K562 (cell line): ENCODE results near the gene ERBB4. TPM values are rescaled to one million over a fixed set of nuclear protein-coding genes. Genes with fewer than 3 reads are reported as not detected.

Source experiments
- ATAC-seq: fragments of 200-7000 bp; cut with Tn5 transposase; 3 replicates; pipeline ENCODE4 v1.9.1; 2020; ENCODE audit warnings: moderate library complexity
- BruUV-seq: library from RNA; stranded (reverse); fragments of 400-500 nt; replicated peaks from 2 replicates; lab custom pipeline; 2021; lab: Mats Ljungman, UMichigan
- CTCF ChIA-PET: fragments of 300-600 bp; formaldehyde crosslinking; extraction: SDS; loops from one replicate; lab custom pipeline; 2021; ENCODE audit warnings: low intra/inter-chr PET ratio; lab: Yijun Ruan, JAX
- POLR2A ChIA-PET: fragments of 300-600, 350-650 bp; sonication (Branson Sonifier 250); formaldehyde crosslinking; extraction: SDS; loops from one replicate; lab custom pipeline; 2021; ENCODE audit warnings: antibody characterized with exemption, inconsistent platforms; lab: Yijun Ruan, JAX
- DNase-seq, 4 experiments: peaks; one replicate each; pipeline versions ENCODE4 v3.0.0 to v3.0.0-alpha.2; 2011 to 2018; ENCODE audit warnings: low spot score in 3 of 4, mixed read lengths in 3 of 4; ENCODE audit errors: extremely low read depth in 1 of 4
- FAIRE-seq: peaks from 2 replicates; lab custom pipeline; 2011; peaks lifted over from hg19 to GRCh38; lab: Jason Lieb, UNC
- H2AFZ ChIP-seq: 2 replicates; pipeline ENCODE4 v1.6.0; 2011; ENCODE audit warnings: low read depth, low read length, control low read depth, inconsistent platforms
- H3K27ac ChIP-seq: fragments of 200-600 bp; 3 replicates; pipeline ENCODE4 v1.8.0; 2011; ENCODE audit warnings: low read depth, mild to moderate bottlenecking, control low read depth, inconsistent platforms, low read length, moderate library complexity, mixed read lengths; ENCODE audit errors: extremely low read depth
- H3K27me3 ChIP-seq, 2 experiments: fragments of 300-600 bp in 1 of 2; 2 replicates in 1 of 2; 3 replicates in 1 of 2; pipeline versions ENCODE4 v1.6.0 to v1.8.0; 2011; ENCODE audit warnings: inconsistent platforms in 2 of 2, low read length in 2 of 2, mild to moderate bottlenecking in 1 of 2, mixed read lengths in 1 of 2, moderate library complexity in 1 of 2; ENCODE audit not compliant: control insufficient read depth in 2 of 2, insufficient read depth in 2 of 2
- H3K36me3 ChIP-seq: fragments of 300-600 bp; 3 replicates; pipeline ENCODE4 v1.8.0; 2011; ENCODE audit warnings: mild to moderate bottlenecking, low read length, inconsistent platforms; ENCODE audit not compliant: control insufficient read depth, insufficient read depth
- H3K4me1 ChIP-seq, 2 experiments: fragments of 200-600 bp in 1 of 2; replicated peaks in 1 of 2; 2 replicates in 1 of 2; 3 replicates in 1 of 2; pipeline versions ENCODE4 v1.5.1 to v1.8.0; 2011; ENCODE audit warnings: inconsistent platforms in 2 of 2, low read length in 2 of 2, mild to moderate bottlenecking in 1 of 2, mixed read lengths in 1 of 2, moderate library complexity in 1 of 2; ENCODE audit not compliant: control insufficient read depth in 2 of 2, insufficient read depth in 2 of 2
- H3K4me2 ChIP-seq: 2 replicates; pipeline ENCODE4 v1.6.1; 2011; ENCODE audit warnings: low read length, control low read depth, inconsistent platforms, mixed read lengths; ENCODE audit not compliant: insufficient read depth
- H3K4me3 ChIP-seq: fragments of 200-600 bp; sonication (generic), shearing (Covaris generic); 2 replicates; pipeline ENCODE4 v1.5.1; 2016; ENCODE audit warnings: control low read depth, inconsistent platforms
- H3K79me2 ChIP-seq: fragments of 200-600 bp; 3 replicates; pipeline ENCODE4 v1.8.0; 2011; ENCODE audit warnings: low read length, inconsistent platforms; ENCODE audit not compliant: control insufficient read depth, insufficient read depth
- H3K9ac ChIP-seq, 2 experiments: 2 replicates each; pipeline versions ENCODE4 v1.6.0 to v1.6.1; 2011; ENCODE audit warnings: low read depth in 2 of 2, low read length in 2 of 2, control low read depth in 1 of 2, inconsistent platforms in 1 of 2, mild to moderate bottlenecking in 1 of 2, mixed read lengths in 1 of 2; ENCODE audit not compliant: insufficient read depth in 1 of 2
- H3K9me1 ChIP-seq: one replicate; pipeline ENCODE4 v1.6.0; 2011; ENCODE audit warnings: inconsistent platforms, mild to moderate bottlenecking, low read length, moderate library complexity; ENCODE audit not compliant: control insufficient read depth, insufficient read depth
- H3K9me3 ChIP-seq: replicated peaks from 2 replicates; pipeline ENCODE4 v1.5.1; 2011; ENCODE audit warnings: low read depth, low read length, inconsistent platforms; ENCODE audit not compliant: control insufficient read depth, insufficient read depth
- H4K20me1 ChIP-seq: replicated peaks from 2 replicates; pipeline ENCODE4 v1.6.1; 2011; ENCODE audit warnings: low read length, inconsistent platforms, mixed read lengths; ENCODE audit not compliant: control insufficient read depth, insufficient read depth
- CTCF ChIP-seq, 3 experiments: IDR thresholded peaks in 2 of 3; conservative IDR thresholded peaks in 1 of 3; 2 replicates each; pipeline ENCODE4 v1.5.1; 2011 to 2012; ENCODE audit warnings: low read length in 3 of 3, mild to moderate bottlenecking in 3 of 3, control low read depth in 2 of 3, improper control_type of control experiment in 1 of 3, inconsistent platforms in 1 of 3, low read depth in 1 of 3, mixed read lengths in 1 of 3, moderate library complexity in 1 of 3; ENCODE audit not compliant: insufficient read depth in 2 of 3
- HDAC3 ChIP-seq: fragments of 450-650 bp; IDR thresholded peaks from 2 replicates; pipeline ENCODE4 v1.6.1; 2018; ENCODE audit warnings: borderline replicate concordance, mild to moderate bottlenecking, moderate library complexity; ENCODE audit not compliant: partially characterized antibody
- WGBS: fragments of 100-300 bp; shearing (Covaris generic); methylation state at CpG from one replicate; pipeline ENCODE4 v1.1.6; 2016; ENCODE audit warnings: low coverage, mixed read lengths; ENCODE audit not compliant: insufficient coverage; ENCODE audit errors: missing lambda C conversion rate; 5-methylcytosine and 5-hydroxymethylcytosine counted together
- in situ Hi-C: fragments of 300-500 bp; cut with MboI; formaldehyde crosslinking; loops from 4 replicates; pipeline ENCODE4 v1.15.0; 2018; ENCODE audit warnings: inconsistent platforms, mixed read lengths
- intact Hi-C: fragments of 100-400 bp; cut with micrococcal nuclease; formaldehyde crosslinking; loops from 2 replicates; pipeline ENCODE4 v1.14.2; 2022
- polyA plus RNA-seq, 8 experiments: library from polyadenylated mRNA; depleted of rRNA in 4 of 8; stranded (reverse) in 5 of 8; unstranded in 3 of 8; fragments of >200 nt; fragmentation: Nextera tagmentation in 2 of 8; fragmentation: Illumina TruSeq in 1 of 8; extraction: Ambion mirVana in 2 of 8; extraction: Trizol in 1 of 8; gene quantifications; 2 replicates each; pipeline versions ENCODE4 v1.2.1 to v1.2.3, GENCODE V29; 2011 to 2014; ENCODE audit warnings: inconsistent platforms in 1 of 8, missing spikeins in 1 of 8
- total RNA-seq, 7 experiments: library from RNA; depleted of rRNA in 6 of 7; stranded (reverse); fragments of >200 nt in 6 of 7; fragmentation: Illumina TruSeq in 2 of 7; extraction: Trizol in 2 of 7; gene quantifications; 2 replicates each; pipeline versions ENCODE4 v1.2.1 to v1.2.3, GENCODE V29; 2011 to 2021; ENCODE audit warnings: low replicate concordance in 1 of 7

Gene ERBB4
- total and polyA plus RNA-seq, 9 of the 15 experiments (the other 6 are each of a cell fraction or from before 2014, with no cell fraction given): not detected

GRCh38 chr2:212147921-212148513 lies 390.6 kb downstream of the ERBB4 start:
- Histone ChIP-seq H3K4me3 (no peak overlapping the region), H3K9me1 (no peaks in the 10 kb centered on the region), H3K79me2 (no peaks in the 10 kb centered on the region), H3K9me3 (no peaks in the 10 kb centered on the region), H3K27ac (no peak overlapping the region), H3K36me3 (no peaks in the 10 kb centered on the region), H3K9ac (no peak overlapping the region), H3K4me1 (no peaks in the 10 kb centered on the region), H4K20me1 (no peaks in the 10 kb centered on the region), H2AFZ (no peak overlapping the region), H3K4me2 (no peak overlapping the region), H3K27me3 (no peaks in the 10 kb centered on the region)
- in situ Hi-C loops (no loop called here), intact Hi-C loops (loop anchor here (5.0 kb wide), 1 partner anchor 419 kb away; no protein-coding TSS in a partner anchor)
- no peak for ATAC-seq
- DNase-seq: peak in 1 of 4 experiments; percentile 3
- no peak for FAIRE-seq
- ChIA-PET POLR2A (no interaction called here), CTCF (no interaction called here)
- 10% methylated on average over 2 of the region's 2 CpGs for WGBS
- TF ChIP-seq CTCF (IDR thresholded peaks at IDR 0.05 in 2 of 3, conservative IDR thresholded peaks at IDR 0.05 in 1 of 3; ENCODE audit: insufficient read depth in 2 of 3, low read depth in 1 of 3, low read length in 3 of 3): 0 out of 6 replicates have a peak, but pooled peaks of 1 of the 3 experiments have one; percentile 11
- TF ChIP-seq HDAC3: no peak
- BruUV-seq: no TSS peak
